Pancreas (tissue), 10 donors: ENCODE data around the gene MINDY2. TPM values are rescaled to one million over a fixed set of nuclear protein-coding genes. Genes with fewer than 3 reads are reported as not detected.
"Not testable (repeated sequence)": the region's sequence is repeated elsewhere in the genome, so short reads cannot be mapped to it uniquely, and the experiment has no call there.

Experiments
- ATAC-seq, 4 donors: fragments of 200-7000 bp; cut with Tn5 transposase; one replicate each; pipeline versions ENCODE4 v1.8.0 to v1.9.1; 2020; ENCODE audit warnings: mild to moderate bottlenecking in 4 of 4, moderate library complexity in 4 of 4
- DNase-seq, 6 donors: peaks; one replicate each; pipeline ENCODE4 v3.0.0-alpha.2; 2020
- FAIRE-seq: peaks from 2 replicates; lab custom pipeline; 2012; peaks lifted over from hg19 to GRCh38; lab: Jason Lieb, UNC
- H3K27ac ChIP-seq, 4 donors: fragments of 200-600 bp; sonication (generic); 1 replicate in 3 of 4; 2 replicates in 1 of 4; pipeline versions ENCODE4 v1.5.0 to v1.8.0; 2020
- H3K27me3 ChIP-seq, 4 donors: fragments of 200-600 bp; one replicate each; pipeline ENCODE4 v1.8.0; 2021
- H3K36me3 ChIP-seq, 3 donors: fragments of 200-600 bp; sonication (generic) in 1 of 3; one replicate each; pipeline versions ENCODE4 v1.5.0 to v1.8.0; 2020 to 2021
- H3K4me1 ChIP-seq, 3 donors: fragments of 200-600 bp; one replicate each; pipeline ENCODE4 v1.8.0; 2021
- H3K4me3 ChIP-seq, 4 donors: fragments of 200-600 bp; sonication (generic) in 2 of 4; one replicate each; pipeline versions ENCODE4 v1.5.0 to v1.8.0; 2020 to 2021
- H3K9me3 ChIP-seq, 4 donors: fragments of 200-600 bp; one replicate each; pipeline ENCODE4 v1.8.0; 2021
- CTCF ChIP-seq, 4 donors: fragments of 200-600 bp; sonication (generic) in 3 of 4; IDR thresholded peaks; one replicate each; pipeline versions ENCODE4 v1.5.0 to v1.8.0; 2021; ENCODE audit warnings: antibody characterized with exemption in 4 of 4
- WGBS, 2 donors: extraction: QIAGEN DNeasy Blood & Tissue Kit; methylation state at CpG; one replicate each; pipeline ENCODE4 v1.1.7; 2013; 5-methylcytosine and 5-hydroxymethylcytosine counted together
- intact Hi-C, 3 donors: fragments of 100-400 bp; cut with DNase I; formaldehyde crosslinking; loops; one replicate each; pipeline versions ENCODE4 v1.11.1 to v1.14.2; 2022
- polyA plus RNA-seq, 2 donors: library from polyadenylated mRNA; stranded (reverse); fragments of 200-250 nt; gene quantifications; one replicate each; pipeline ENCODE4 v1.2.3, GENCODE V29; 2013
- total RNA-seq, 6 donors: library from RNA; stranded (reverse); fragmentation: NEBNext Ultra II Directional in 4 of 6; extraction: Animal tissue kit (Norgen Biotek cat#: 25700) in 4 of 6; gene quantifications; one replicate each; pipeline versions ENCODE4 v1.2.1 to v1.2.4, GENCODE V29; 2021 to 2023
- donor health status: healthy with polysubstance abuse.
- donor health status: DM: no; HTN: no; CAD: no; lungs with moderate emphysema.
- donor health status: DM: no; HTN: no; CAD: no.
- donor health status: control.
- donor health status: control.
- donor health status: Bipolar disorder and iron deficiency.
- donor health status: DM: yes; HTN: yes; CAD: no.
- donor health status: DM: no; HTN: no; CAD: no.
- donor health status: DM: no; HTN: no; CAD: no.
- donor health status: DM: yes; HTN: yes; CAD: no.

The MINDY2 gene
- total and polyA plus RNA-seq, 8 donors = 2.8 to 11.6 (median 5.7) TPM

GRCh38 chr15:58852347-58852746 lies 81.2 kb downstream of the MINDY2 start:
- H3K27ac ChIP-seq = no peak overlapping the region
- no peak overlapping the region for H3K4me3 ChIP-seq
- 81 to 87% methylated on average over 5 of the region's 5 CpGs for WGBS, 2 donors
- no peaks in the 10 kb centered on the region for H3K36me3 ChIP-seq
- FAIRE-seq = no peak
- DNase-seq = no peak
- TF ChIP-seq CTCF (IDR thresholded peaks at IDR 0.05) = no peak
- no peaks in the 10 kb centered on the region for H3K27me3 ChIP-seq
- peaks cover 0 to 10% (median 0%) of the 10 kb centered on the region in 3 donors for H3K4me1 ChIP-seq
- ATAC-seq = no peak
- H3K9me3 ChIP-seq = no peaks in the 10 kb centered on the region
- intact Hi-C loops = loop anchor here in 1 of 3 donors (5.0 kb wide), 1 partner anchor 210 kb away; no protein-coding TSS in a partner anchor

- no peak for DNase-seq
- Histone ChIP-seq H3K4me1 (peaks cover 0 to 10% (median 0%) of the 10 kb centered on the region in 3 donors), H3K27me3 (no peaks in the 10 kb centered on the region), H3K9me3 (no peaks in the 10 kb centered on the region), H3K4me3 (no peak overlapping the region), H3K27ac (peak overlapping the region in 3 of 4 donors; percentile 1 to 62 (median 43)), H3K36me3 (no peaks in the 10 kb centered on the region)
- 49 to 55% methylated on average over 4 of the region's 4 CpGs for WGBS, 2 donors
- peak; percentile 13 for FAIRE-seq
- intact Hi-C loops = loop anchor here in 1 of 3 donors (5.0 kb wide), 1 partner anchor 212 kb away; no protein-coding TSS in a partner anchor
- peak; percentile 14 to 88 (median 68) for ATAC-seq
- TF ChIP-seq CTCF (IDR thresholded peaks at IDR 0.05) = no peak
Observed at GRCh38 chr15:58854593-58854992, 83.5 kb downstream of the MINDY2 start.

- intact Hi-C loops = no loop called here
- Histone ChIP-seq H3K9me3 (no peaks in the 10 kb centered on the region), H3K27ac (no peak overlapping the region), H3K4me3 (no peak overlapping the region), H3K4me1 (peaks cover 0 to 10% (median 0%) of the 10 kb centered on the region in 3 donors), H3K36me3 (no peaks in the 10 kb centered on the region), H3K27me3 (no peaks in the 10 kb centered on the region)
- TF ChIP-seq CTCF (IDR thresholded peaks at IDR 0.05) = no peak
- FAIRE-seq = no peak
- ATAC-seq = no peak
- no peak for DNase-seq
Observed at GRCh38 chr15:58856086-58856485, 85.0 kb downstream of the MINDY2 start.

GRCh38 chr15:58856621-58857020 lies 85.5 kb downstream of the MINDY2 start:
- 8 to 12% methylated on average over 1 of the region's 1 CpG for WGBS, 2 donors
- ATAC-seq, H3K36me3 ChIP-seq, H3K9me3 ChIP-seq, DNase-seq, intact Hi-C loops, H3K27ac ChIP-seq, H3K4me1 ChIP-seq, H3K27me3 ChIP-seq, H3K4me3 ChIP-seq: not testable (repeated sequence)
- FAIRE-seq = peak; percentile 93

GRCh38 chr15:58862326-58862725 lies 91.2 kb downstream of the MINDY2 start:
- intact Hi-C loops = no loop called here
- TF ChIP-seq CTCF (IDR thresholded peaks at IDR 0.05) = no peak
- no peak for DNase-seq

More at GRCh38 chr15:58862326-58862725, 91.2 kb downstream of the MINDY2 start:
- FAIRE-seq (no peak), ATAC-seq (no peak)
- Histone ChIP-seq H3K27me3 (no peaks in the 10 kb centered on the region), H3K4me1 (peaks cover 0 to 4% (median 2%) of the 10 kb centered on the region in 3 donors), H3K27ac (no peak overlapping the region), H3K36me3 (no peaks in the 10 kb centered on the region), H3K9me3 (no peaks in the 10 kb centered on the region), H3K4me3 (no peak overlapping the region)
- 79 to 95% methylated on average over 2 of the region's 2 CpGs for WGBS, 2 donors
